GM20431 (cell line): Measurements from ENCODE around the gene NTRK2.

ENCODE experiments used
- in situ Hi-C: fragments of 300-500 bp; cut with MseI, MboI; formaldehyde crosslinking; loops from one replicate; pipeline ENCODE4 v1.15.0; 2020; ENCODE audit warnings: low sequenced_read_pairs; ENCODE audit not compliant: unreplicated experiment

The NTRK2 gene

GRCh38 chr9:84807870-84808390 lies 138.4 kb downstream of the NTRK2 start:
- in situ Hi-C loops, result no loop called here

DNA sequence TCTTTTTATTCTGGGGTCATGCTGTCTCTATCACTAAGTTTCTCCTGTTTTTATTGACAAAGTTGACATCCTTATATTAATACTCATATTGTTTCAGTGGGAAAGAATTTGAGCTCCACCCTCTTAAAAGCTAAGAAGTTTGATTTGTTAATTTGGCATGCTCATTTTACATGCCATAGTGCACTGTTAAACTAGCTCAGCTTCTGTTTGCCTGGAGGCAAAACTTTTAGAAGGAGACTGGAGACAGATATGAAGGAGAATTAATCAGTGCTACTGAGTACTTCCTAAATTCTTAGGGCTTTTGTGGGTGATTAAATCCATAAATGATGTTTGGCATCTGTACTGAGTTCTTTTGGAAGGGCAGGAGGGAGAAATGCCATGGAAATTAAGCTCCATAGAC lies 138.9 kb downstream of the NTRK2 start:
- in situ Hi-C loops, result no loop called here

GRCh38 chr9:84811072-84811750 lies 141.7 kb downstream of the NTRK2 start:
- in situ Hi-C loops, result no loop called here

GRCh38 chr9:84811751-84812074 lies 142.2 kb downstream of the NTRK2 start:
- in situ Hi-C loops, result no loop called here

DNA sequence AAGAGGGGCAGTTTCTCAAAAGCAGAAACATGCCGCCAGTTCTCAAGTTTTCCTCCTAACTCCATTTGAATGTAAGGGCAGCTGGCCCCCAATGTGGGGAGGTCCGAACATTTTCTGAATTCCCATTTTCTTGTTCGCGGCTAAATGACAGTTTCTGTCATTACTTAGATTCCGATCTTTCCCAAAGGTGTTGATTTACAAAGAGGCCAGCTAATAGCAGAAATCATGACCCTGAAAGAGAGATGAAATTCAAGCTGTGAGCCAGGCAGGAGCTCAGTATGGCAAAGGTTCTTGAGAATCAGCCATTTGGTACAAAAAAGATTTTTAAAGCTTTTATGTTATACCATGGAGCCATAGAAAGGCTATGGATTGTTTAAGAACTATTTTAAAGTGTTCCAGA lies 142.8 kb downstream of the NTRK2 start:
- in situ Hi-C loops, result no loop called here

DNA sequence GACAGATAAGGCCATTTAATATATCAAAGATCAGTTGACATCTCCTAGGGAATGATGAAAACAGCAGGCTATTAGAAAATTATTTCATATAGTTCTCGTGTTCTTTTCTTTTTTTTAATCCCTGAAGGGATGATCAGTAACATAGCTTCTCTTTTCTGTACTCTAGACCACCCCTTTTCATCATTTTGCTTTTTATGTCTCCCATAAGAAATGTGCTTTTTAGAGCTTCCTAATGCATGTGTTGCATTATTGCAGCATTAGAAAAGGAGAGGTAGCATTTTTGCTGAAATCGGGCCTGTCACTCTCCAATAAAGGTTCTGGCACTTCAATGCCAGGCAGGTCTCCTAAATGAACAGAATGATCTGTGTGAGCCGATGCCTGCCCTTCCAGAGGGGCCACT lies 143.3 kb downstream of the NTRK2 start:
- in situ Hi-C loops, result no loop called here

- in situ Hi-C loops, result no loop called here
Measured at GRCh38 chr9:84815554-84815953, 146.0 kb downstream of the NTRK2 start.

DNA sequence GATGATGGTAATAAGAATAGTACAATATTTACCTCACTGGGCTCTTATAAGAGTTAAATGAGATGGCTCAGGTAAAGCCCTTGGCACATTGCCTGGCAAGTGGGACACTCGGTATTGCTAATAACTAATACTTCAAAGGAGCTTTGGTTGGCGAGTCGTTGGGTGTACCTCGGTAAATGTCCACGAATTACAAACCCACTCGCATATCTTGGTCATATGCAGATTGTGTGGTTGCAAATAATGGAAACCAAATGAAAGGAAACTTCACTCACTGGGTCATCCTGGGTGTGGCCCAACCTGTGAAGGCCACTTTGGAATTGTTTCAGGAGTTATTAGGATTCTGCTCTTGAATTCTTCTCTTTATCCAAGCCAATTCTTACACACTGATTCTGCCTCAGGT lies 147.5 kb downstream of the NTRK2 start:
- in situ Hi-C loops, result no loop called here

DNA sequence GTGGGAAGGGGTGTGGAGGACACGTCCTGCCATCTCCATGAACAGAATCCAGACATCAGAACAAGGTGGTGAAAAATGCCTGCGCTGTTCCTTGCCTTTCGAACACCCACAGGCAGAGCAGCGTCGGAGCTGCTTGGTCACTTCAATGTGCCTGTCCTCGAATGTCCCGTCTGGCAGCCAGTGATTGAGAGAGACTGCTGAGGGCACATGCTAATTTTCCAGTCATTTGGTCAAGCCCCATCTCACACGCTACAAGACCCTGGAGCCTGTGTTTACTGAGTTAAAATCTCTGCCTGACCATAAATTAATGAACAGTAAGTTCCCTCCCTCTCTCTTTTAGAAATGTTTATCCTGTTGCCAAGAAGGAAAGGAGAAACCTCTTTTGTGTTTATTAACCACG lies 149.3 kb downstream of the NTRK2 start:
- in situ Hi-C loops, result no loop called here

- in situ Hi-C loops, result no loop called here
Measured at GRCh38 chr9:84819491-84819991, 150.0 kb downstream of the NTRK2 start.

DNA sequence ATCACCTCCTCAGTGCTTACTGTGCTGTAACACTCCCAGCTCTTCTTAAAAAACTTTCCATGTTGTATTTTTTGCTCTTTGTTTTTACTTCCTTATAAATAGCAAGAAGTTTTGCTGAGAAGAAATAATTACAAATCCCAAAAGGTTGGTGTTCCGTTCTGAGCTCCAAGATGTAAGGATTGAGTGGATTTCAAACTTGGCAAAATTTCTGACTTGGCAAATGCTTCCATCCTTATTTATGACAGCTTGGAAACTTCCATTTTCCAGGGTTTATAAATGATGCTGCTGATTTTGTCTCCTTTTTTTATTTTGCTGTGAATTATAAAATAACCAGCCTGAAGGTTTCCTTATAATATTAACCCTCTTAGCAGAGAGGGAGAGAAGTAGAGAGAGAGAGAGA lies 151.9 kb downstream of the NTRK2 start:
- in situ Hi-C loops, result no loop called here

DNA sequence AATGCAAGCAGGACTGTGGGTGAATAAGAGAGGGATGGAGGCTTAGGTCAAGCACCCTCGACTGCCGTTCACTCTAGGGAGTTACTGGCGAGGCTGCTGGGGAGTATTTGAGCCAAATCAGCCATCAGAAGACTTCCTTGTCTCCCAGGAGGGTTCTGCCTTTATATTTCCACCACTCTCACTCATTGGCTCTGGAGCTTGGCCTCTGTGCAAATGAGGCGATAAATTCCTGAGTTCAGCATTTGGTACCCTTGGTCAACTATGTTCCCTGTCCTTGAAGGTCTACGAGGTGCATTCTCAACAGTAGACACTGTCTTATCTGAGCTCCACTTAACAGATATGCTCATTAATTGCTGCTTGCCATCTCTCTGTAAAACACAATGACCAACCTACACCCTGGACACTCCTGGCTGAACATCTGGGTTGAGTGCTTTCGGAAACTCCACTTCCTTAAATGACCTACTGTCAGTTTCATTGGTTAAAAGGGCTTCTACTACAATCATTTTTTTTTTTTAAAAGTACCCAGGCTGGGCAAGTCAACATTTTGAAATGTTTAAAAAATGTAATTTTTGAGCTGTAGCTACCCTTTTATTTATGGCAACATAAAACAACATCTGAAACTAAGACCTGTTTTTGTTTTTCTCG lies 153.2 kb downstream of the NTRK2 start:
- in situ Hi-C loops, result no loop called here

GRCh38 chr9:84823421-84824271 lies 154.1 kb downstream of the NTRK2 start:
- in situ Hi-C loops, result no loop called here

GRCh38 chr9:84827216-84827765 lies 157.8 kb downstream of the NTRK2 start:
- in situ Hi-C loops, result no loop called here

DNA sequence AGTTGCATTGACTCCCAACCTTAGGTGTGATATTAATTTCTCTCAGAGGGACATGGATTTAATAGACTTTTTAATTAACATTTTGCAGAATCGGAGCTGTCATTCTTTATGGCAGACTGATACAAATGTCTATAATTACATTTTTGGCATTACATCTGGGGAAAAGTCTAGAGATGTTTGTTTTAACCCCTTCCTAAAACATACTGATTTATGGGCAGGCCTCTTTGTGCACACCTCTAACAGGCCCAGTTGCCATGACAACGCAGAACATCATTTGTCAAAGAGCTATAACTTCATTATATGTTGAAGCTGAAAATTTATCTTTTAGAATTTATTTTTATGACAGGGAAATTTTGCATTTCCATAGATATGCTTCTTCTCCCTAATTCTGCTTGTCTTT lies 158.5 kb downstream of the NTRK2 start:
- in situ Hi-C loops, result no loop called here

GRCh38 chr9:84829471-84829870 lies 159.9 kb downstream of the NTRK2 start:
- in situ Hi-C loops, result no loop called here

DNA sequence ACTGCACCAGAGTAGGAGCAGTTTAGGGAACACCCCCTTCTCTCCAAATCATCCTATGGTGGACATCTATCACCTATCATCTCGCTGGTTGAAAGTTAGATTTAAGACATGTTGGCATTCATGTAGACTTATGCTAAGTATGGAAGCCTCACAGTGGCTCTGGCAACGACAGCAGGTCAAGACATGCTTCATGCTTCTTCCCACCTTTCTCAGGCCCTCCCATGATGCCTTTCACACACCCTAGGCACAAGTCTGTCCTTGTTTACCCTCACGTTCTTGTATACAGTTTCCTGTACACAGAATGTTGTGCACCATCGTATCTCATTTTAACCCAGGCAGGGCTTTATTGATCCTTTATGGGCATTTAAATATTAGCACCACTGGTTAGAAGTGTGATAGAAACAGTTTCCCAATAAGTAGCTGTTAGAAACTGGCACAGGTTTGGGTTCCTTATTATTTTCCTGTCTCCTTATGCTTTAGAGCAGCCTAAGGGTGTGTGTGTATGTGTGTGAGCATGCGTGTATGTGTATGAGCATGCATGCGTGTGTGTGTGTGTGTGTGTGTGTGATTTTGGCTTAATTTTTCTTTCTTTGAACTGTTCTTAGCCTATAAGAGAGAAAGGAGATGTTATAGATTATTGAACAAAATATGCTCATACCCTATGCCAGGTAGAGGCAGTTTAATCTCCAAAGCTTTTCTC lies 160.6 kb downstream of the NTRK2 start:
- in situ Hi-C loops, result no loop called here

DNA sequence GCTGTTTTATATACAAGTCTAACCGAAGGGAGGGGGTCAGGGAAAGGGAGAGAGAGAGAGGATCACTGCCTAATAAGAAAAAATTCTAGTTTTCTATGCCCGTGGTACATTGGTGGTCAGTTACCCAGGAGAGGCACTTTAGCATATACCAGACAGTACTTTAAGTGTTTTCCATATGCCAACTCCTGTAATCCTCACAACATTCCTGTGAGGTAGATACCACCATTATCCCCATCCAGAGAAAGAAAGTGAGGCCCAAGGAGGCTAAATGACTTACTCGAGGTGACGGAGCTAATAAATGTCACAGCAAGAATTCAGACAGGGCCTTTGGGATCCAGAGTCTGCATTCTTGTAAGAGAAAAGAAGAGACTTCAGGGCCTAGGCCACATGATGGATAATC lies 161.8 kb downstream of the NTRK2 start:
- in situ Hi-C loops, result no loop called here

GRCh38 chr9:84832453-84832852 lies 162.9 kb downstream of the NTRK2 start:
- in situ Hi-C loops, result no loop called here

DNA sequence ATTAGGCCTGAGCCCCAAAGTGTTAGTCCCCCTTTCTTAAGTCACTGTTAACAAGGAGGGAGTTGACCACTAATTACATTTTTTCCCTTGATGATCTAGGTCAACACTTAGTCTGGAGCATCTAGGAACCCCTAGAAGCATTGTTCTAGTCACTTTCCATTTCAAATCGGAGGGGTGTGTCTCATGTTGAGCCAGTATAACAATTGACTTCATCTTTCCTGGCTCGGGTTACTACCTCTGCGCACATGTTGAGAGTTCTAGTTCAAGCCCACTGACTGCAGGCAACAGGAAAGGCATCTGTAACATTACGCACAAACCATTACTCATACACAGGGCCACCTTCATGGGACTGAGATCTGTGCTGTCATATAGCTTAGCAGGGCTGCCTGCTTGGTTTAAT lies 164.9 kb downstream of the NTRK2 start:
- in situ Hi-C loops, result no loop called here
